HG03342 (cell line): ENCODE results near the gene RBM38.

Experiments used
- ATAC-seq: cut with Tn5 transposase; IDR thresholded peaks from one replicate; pipeline ENCODE4 v1.9.1; 2021; ENCODE audit warnings: mild to moderate bottlenecking, moderate library complexity; ENCODE audit not compliant: unreplicated experiment

RBM38 gene

GRCh38 chr20:57402206-57403125 is 11.3 kb downstream of the RBM38 start:
- no peak for ATAC-seq

GRCh38 chr20:57403216-57403615 is 12.0 kb downstream of the RBM38 start:
- ATAC-seq = no peak

GRCh38 chr20:57404006-57404405 is 12.8 kb downstream of the RBM38 start:
- ATAC-seq = no peak

- no peak for ATAC-seq
Observed at GRCh38 chr20:57404419-57405072, 13.3 kb downstream of the RBM38 start.

GRCh38 chr20:57405236-57406016 is 14.2 kb downstream of the RBM38 start:
- ATAC-seq = no peak

GRCh38 chr20:57407541-57407956 is 16.4 kb downstream of the RBM38 start:
- no peak for ATAC-seq

- no peak for ATAC-seq
Observed at GRCh38 chr20:57408131-57408530, 16.9 kb downstream of the RBM38 start.

GRCh38 chr20:57408536-57409233 is 17.5 kb downstream of the RBM38 start:
- no peak for ATAC-seq

- no peak for ATAC-seq
Observed at GRCh38 chr20:57409316-57409671, 18.1 kb downstream of the RBM38 start.

- ATAC-seq = no peak
Observed at GRCh38 chr20:57409672-57410397, 18.6 kb downstream of the RBM38 start.

- no peak for ATAC-seq
Observed at GRCh38 chr20:57410398-57410920, 19.3 kb downstream of the RBM38 start.

- no peak for ATAC-seq
Observed at GRCh38 chr20:57410924-57411323, 19.7 kb downstream of the RBM38 start.

GRCh38 chr20:57411406-57412283 is 20.4 kb downstream of the RBM38 start:
- no peak for ATAC-seq

- no peak for ATAC-seq
Observed at GRCh38 chr20:57412347-57413029, 21.3 kb downstream of the RBM38 start.

- no peak for ATAC-seq
Observed at GRCh38 chr20:57413986-57414385, 22.8 kb downstream of the RBM38 start.

- ATAC-seq = no peak
Observed at GRCh38 chr20:57414867-57415592, 23.8 kb downstream of the RBM38 start.

- no peak for ATAC-seq
Observed at GRCh38 chr20:57415771-57416170, 24.6 kb downstream of the RBM38 start.
